GM12878 (cell line): ENCODE measurements around the gene PIK3R5. TPM values are rescaled to one million over a fixed set of nuclear protein-coding genes. Genes with fewer than 3 reads are reported as not detected.
A peak's percentile ranks its signal among the peaks of the same experiment; 100 is the strongest.

Experiments used
- ATAC-seq: fragments of 200-7000 bp; cut with Tn5 transposase; 3 replicates; pipeline ENCODE4 v1.9.1; 2020; ENCODE audit warnings: mild to moderate bottlenecking, moderate library complexity
- BruUV-seq: library from RNA; stranded (reverse); fragments of 400-500 nt; replicated peaks from 2 replicates; lab custom pipeline; 2021; lab: Mats Ljungman, UMichigan
- CTCF ChIA-PET: fragments of 300-600 bp; sonication (Branson Sonifier 250); formaldehyde crosslinking; extraction: SDS; loops from one replicate; lab custom pipeline; 2021; ENCODE audit warnings: inconsistent platforms; lab: Yijun Ruan, JAX
- POLR2A ChIA-PET: fragments of 350-600 bp; formaldehyde crosslinking; extraction: SDS; loops from one replicate; lab custom pipeline; 2021; ENCODE audit warnings: inconsistent platforms; lab: Charles Lee
- RAD21 ChIA-PET: fragments of 300-600 bp; sonication (Branson Sonifier 250); formaldehyde crosslinking; loops from one replicate; lab custom pipeline; 2023; ENCODE audit warnings: antibody characterized with exemption; ENCODE audit not compliant: unreplicated experiment; lab: Charles Lee
- SMC1A ChIA-PET: fragments of 300-600 bp; sonication (Branson Sonifier 250); formaldehyde crosslinking; loops from one replicate; lab custom pipeline; 2023; ENCODE audit not compliant: unreplicated experiment, uncharacterized antibody; lab: Charles Lee
- DNase-seq: peaks from one replicate; pipeline ENCODE4 v3.0.0-alpha.2; 2011; ENCODE audit warnings: low read depth, low spot score
- FAIRE-seq: peaks from 3 replicates; lab custom pipeline; 2011; peaks lifted over from hg19 to GRCh38; lab: Jason Lieb, UNC
- H2AFZ ChIP-seq: 2 replicates; pipeline ENCODE4 v1.6.0; 2011; ENCODE audit warnings: low read depth, low read length, control low read depth; ENCODE audit not compliant: control insufficient read depth
- H3K27ac ChIP-seq: 2 replicates; pipeline ENCODE4 v1.5.1; 2011; ENCODE audit warnings: control low read depth; ENCODE audit not compliant: control insufficient read depth, insufficient read depth
- H3K27me3 ChIP-seq, 2 experiments: replicated peaks in 1 of 2; 2 replicates each; pipeline versions ENCODE4 v1.6.0 to v1.6.1; 2011; ENCODE audit warnings: low read length in 1 of 2; ENCODE audit not compliant: control insufficient read depth in 2 of 2, insufficient read depth in 2 of 2
- H3K36me3 ChIP-seq, 2 experiments: 2 replicates each; pipeline ENCODE4 v1.5.1; 2011; ENCODE audit warnings: low read length in 1 of 2; ENCODE audit not compliant: control insufficient read depth in 2 of 2, insufficient read depth in 2 of 2
- H3K4me1 ChIP-seq: 2 replicates; pipeline ENCODE4 v1.6.1; 2011; ENCODE audit warnings: mild to moderate bottlenecking, low read length, moderate library complexity, mixed read lengths; ENCODE audit not compliant: control insufficient read depth, insufficient read depth
- H3K4me2 ChIP-seq: 2 replicates; pipeline ENCODE4 v1.6.0; 2011; ENCODE audit warnings: control low read depth; ENCODE audit not compliant: control insufficient read depth, insufficient read depth
- H3K4me3 ChIP-seq: fragments of 200-600 bp; sonication (generic); 2 replicates; pipeline ENCODE4 v1.5.1; 2016
- H3K79me2 ChIP-seq: 2 replicates; pipeline ENCODE4 v1.6.0; 2011; ENCODE audit warnings: low read length; ENCODE audit not compliant: control insufficient read depth, insufficient read depth
- H3K9ac ChIP-seq: 2 replicates; pipeline ENCODE4 v1.8.0; 2011; ENCODE audit warnings: low read length, control low read depth, mixed read lengths; ENCODE audit not compliant: control insufficient read depth, insufficient read depth
- H3K9me3 ChIP-seq: replicated peaks from 3 replicates; pipeline ENCODE4 v1.5.1; 2011; ENCODE audit warnings: mild to moderate bottlenecking, low read length; ENCODE audit not compliant: control insufficient read depth, insufficient read depth
- H4K20me1 ChIP-seq: 2 replicates; pipeline ENCODE4 v1.6.0; 2011; ENCODE audit not compliant: control insufficient read depth, insufficient read depth
- IRF4 ChIP-seq: IDR thresholded peaks from 2 replicates; pipeline ENCODE4 v1.6.1; 2011; ENCODE audit warnings: low read depth, low read length
- MLLT1 ChIP-seq: fragments of 450-650 bp; IDR thresholded peaks from 2 replicates; pipeline ENCODE4 v1.6.1; 2016; ENCODE audit warnings: mild to moderate bottlenecking
- POLR2AphosphoS5 ChIP-seq: IDR thresholded peaks from 2 replicates; pipeline ENCODE4 v1.6.1; 2011; ENCODE audit warnings: mild to moderate bottlenecking, low read length, inconsistent platforms
- RB1 ChIP-seq: fragments of 450-650 bp; formaldehyde crosslinking; IDR thresholded peaks from 2 replicates; pipeline ENCODE4 v1.6.1; 2017; ENCODE audit warnings: mild to moderate bottlenecking, borderline replicate concordance
- WGBS: methylation state at CpG from one replicate; pipeline ENCODE4 v1.1.6; 2016; ENCODE audit warnings: low lambda C conversion rate; ENCODE audit not compliant: insufficient replicate concordance, insufficient coverage; ENCODE audit errors: missing lambda C conversion rate; 5-methylcytosine and 5-hydroxymethylcytosine counted together
- in situ Hi-C: fragments of 300-500 bp; cut with MboI; formaldehyde crosslinking; loops from 9 replicates; pipeline ENCODE4 v1.14.3; 2018; ENCODE audit warnings: mixed read lengths
- intact Hi-C: fragments of 100-400 bp; cut with micrococcal nuclease; formaldehyde crosslinking; loops from one replicate; pipeline ENCODE4 v1.14.2; 2022; ENCODE audit not compliant: unreplicated experiment
- polyA plus RNA-seq, 11 experiments: library from polyadenylated mRNA; depleted of rRNA in 4 of 11; unstranded in 6 of 11; stranded (reverse) in 5 of 11; fragments of >200 nt; fragmentation: Nextera tagmentation in 4 of 11; fragmentation: Illumina TruSeq in 1 of 11; extraction: Ambion mirVana in 4 of 11; extraction: Trizol in 1 of 11; gene quantifications; 1 replicate in 1 of 11; 2 replicates in 10 of 11; pipeline versions ENCODE4 v1.2.1 to v1.2.3, GENCODE V29; 2011 to 2016; ENCODE audit warnings: inconsistent platforms in 2 of 11, missing spikeins in 2 of 11, low read depth in 1 of 11
- total RNA-seq, 4 experiments: library from RNA; depleted of rRNA in 3 of 4; stranded (reverse); fragments of >200 nt in 3 of 4; fragmentation: Illumina TruSeq in 1 of 4; extraction: Trizol in 1 of 4; gene quantifications; 2 replicates each; pipeline versions ENCODE4 v1.2.1 to v1.2.3, GENCODE V29; 2013 to 2021

The PIK3R5 gene
- total and polyA plus RNA-seq, 10 of the 15 experiments (the other 5 are each of a cell fraction or from before 2014, with no cell fraction given): 9.5 to 50.8 (median 35.5) TPM

- POLR2A ChIA-PET: interaction anchor here (0.6 to 4.7 kb wide), 3 partner anchors 14 to 22 kb away, joined by 3 to 19 read pairs (median 5); no protein-coding TSS in a partner anchor
- CTCF ChIA-PET: interaction anchor here (0.7 to 1.4 kb wide), 3 partner anchors 28 to 123 kb away, joined by 3 read pairs; no protein-coding TSS in a partner anchor
- Histone ChIP-seq H3K27me3 (no peaks in the 10 kb centered on the region), H2AFZ (peak overlapping the region; percentile 37), H3K9ac (no peak overlapping the region), H3K9me3 (no peaks in the 10 kb centered on the region), H3K4me3 (no peak overlapping the region), H3K36me3 (no peaks in the 10 kb centered on the region), H3K27ac (no peak overlapping the region), H3K4me1 (peaks cover 30% of the 10 kb centered on the region), H4K20me1 (no peaks in the 10 kb centered on the region), H3K79me2 (peaks cover 13% of the 10 kb centered on the region), H3K4me2 (no peak overlapping the region)
- in situ Hi-C loops: no loop called here
- ATAC-seq (no peak), FAIRE-seq (no peak), DNase-seq (no peak)
- intact Hi-C loops: no loop called here
- WGBS: 90% methylated on average over 7 of the region's 7 CpGs
- no TSS peak for BruUV-seq
- TF ChIP-seq POLR2AphosphoS5: 0 out of 2 replicates have a peak, but pooled peaks have one; percentile 14
- no peak for TF ChIP-seq RB1
- RAD21 ChIA-PET: interaction anchor here (2.1 kb wide), 1 partner anchor 22 kb away, joined by 4 read pairs; no protein-coding TSS in a partner anchor
- SMC1A ChIA-PET: interaction anchor here (0.5 to 10.6 kb wide), 3 partner anchors 20 to 494 kb away, joined by 3 to 132 read pairs (median 4); no protein-coding TSS in a partner anchor
Measured at GRCh38 chr17:8872036-8872704, 93.3 kb downstream of the PIK3R5 start.

- no TSS peak for BruUV-seq
- DNase-seq (no peak), FAIRE-seq (no peak), ATAC-seq (no peak)
- H3K27ac ChIP-seq: no peak overlapping the region
- H3K27me3 ChIP-seq: no peaks in the 10 kb centered on the region
- ChIA-PET RAD21 (interaction anchor here (2.1 kb wide), 1 partner anchor 23 kb away, joined by 4 read pairs; no protein-coding TSS in a partner anchor), SMC1A (interaction anchor here (0.8 to 10.6 kb wide), 4 partner anchors 9 to 126 kb away, joined by 3 to 132 read pairs (median 4); no protein-coding TSS in a partner anchor), POLR2A (interaction anchor here (0.6 to 4.7 kb wide), 3 partner anchors 13 to 21 kb away, joined by 3 to 19 read pairs (median 5); no protein-coding TSS in a partner anchor), CTCF (interaction anchor here (0.7 to 7.9 kb wide), 4 partner anchors 21 to 124 kb away, joined by 3 to 100 read pairs (median 3); no protein-coding TSS in a partner anchor)
- H3K4me3 ChIP-seq: no peak overlapping the region
- no peak overlapping the region for H2AFZ ChIP-seq
- peaks cover 23% of the 10 kb centered on the region for H3K79me2 ChIP-seq
- no peaks in the 10 kb centered on the region; a peak in 1 of 4 replicates for H3K36me3 ChIP-seq
- in situ Hi-C loops (no loop called here), intact Hi-C loops (no loop called here)
- no peak for TF ChIP-seq IRF4
- 0 out of 2 replicates have a peak, but pooled peaks have one; percentile 26 for TF ChIP-seq MLLT1
- peaks cover 30% of the 10 kb centered on the region for H3K4me1 ChIP-seq
- no peak overlapping the region for H3K4me2 ChIP-seq
- H3K9ac ChIP-seq: no peak overlapping the region
- H4K20me1 ChIP-seq: no peaks in the 10 kb centered on the region
- no peaks in the 10 kb centered on the region for H3K9me3 ChIP-seq
- WGBS: 95% methylated on average over 13 of the region's 13 CpGs
Measured at GRCh38 chr17:8871081-8871581, 94.4 kb downstream of the PIK3R5 start.
